HL-60 (cell line): ENCODE results near the gene RHBDL1.

Experiments used
- CTCF ChIP-seq: IDR thresholded peaks from one replicate; pipeline ENCODE4 v1.5.1; 2011; ENCODE audit warnings: low read length, control low read depth, inconsistent platforms; ENCODE audit not compliant: insufficient read depth
- GABPA ChIP-seq: IDR thresholded peaks from 2 replicates; pipeline ENCODE4 v1.6.1; 2012; ENCODE audit warnings: low read depth
- POLR2AphosphoS5 ChIP-seq: IDR thresholded peaks from 2 replicates; pipeline ENCODE4 v1.6.1; 2012; ENCODE audit warnings: low read depth

GRCh38 chr16:675884-676564 lies 553 bp downstream of the RHBDL1 start:
- TF ChIP-seq CTCF (no peak), POLR2AphosphoS5 (no peak), GABPA (no peak)
